Left hindlimb (tissue), 1 donor: Measurements from ENCODE around the gene SMIM5.
A peak's percentile ranks its signal among the peaks of the same experiment; 100 is the strongest.

Source experiments
- DNase-seq: peaks from one replicate; pipeline ENCODE4 v3.0.0-alpha.2; 2018

SMIM5 gene

DNA sequence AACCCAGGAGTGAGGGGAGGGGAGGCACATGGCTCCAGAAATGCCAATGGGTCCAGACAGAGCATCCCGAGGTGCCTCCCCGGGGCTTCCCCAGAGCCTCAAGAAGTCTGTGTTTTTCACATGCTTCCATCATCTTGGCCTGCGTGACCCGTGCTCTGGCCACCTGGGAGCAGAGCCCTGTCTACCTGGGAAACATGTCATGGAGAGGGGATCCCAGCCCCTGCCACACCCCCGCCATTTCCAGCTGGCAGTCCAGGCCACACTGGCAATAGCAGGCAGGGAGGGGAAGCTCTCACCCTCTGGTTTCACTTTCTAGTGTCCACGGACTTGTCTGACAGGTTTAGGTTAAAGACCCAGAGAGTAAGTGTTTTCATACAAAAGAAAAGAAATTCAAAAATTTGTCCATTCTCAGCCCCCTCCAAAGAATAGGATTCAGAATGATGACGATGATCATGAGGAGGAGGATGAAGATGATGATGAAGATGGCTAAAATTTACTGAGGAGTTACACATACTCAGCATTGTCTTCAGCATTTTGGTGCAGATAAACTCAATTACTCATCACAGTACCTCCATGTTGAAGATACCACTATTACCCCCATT, 9.0 kb downstream of the SMIM5 start:
- no peak for DNase-seq

DNA sequence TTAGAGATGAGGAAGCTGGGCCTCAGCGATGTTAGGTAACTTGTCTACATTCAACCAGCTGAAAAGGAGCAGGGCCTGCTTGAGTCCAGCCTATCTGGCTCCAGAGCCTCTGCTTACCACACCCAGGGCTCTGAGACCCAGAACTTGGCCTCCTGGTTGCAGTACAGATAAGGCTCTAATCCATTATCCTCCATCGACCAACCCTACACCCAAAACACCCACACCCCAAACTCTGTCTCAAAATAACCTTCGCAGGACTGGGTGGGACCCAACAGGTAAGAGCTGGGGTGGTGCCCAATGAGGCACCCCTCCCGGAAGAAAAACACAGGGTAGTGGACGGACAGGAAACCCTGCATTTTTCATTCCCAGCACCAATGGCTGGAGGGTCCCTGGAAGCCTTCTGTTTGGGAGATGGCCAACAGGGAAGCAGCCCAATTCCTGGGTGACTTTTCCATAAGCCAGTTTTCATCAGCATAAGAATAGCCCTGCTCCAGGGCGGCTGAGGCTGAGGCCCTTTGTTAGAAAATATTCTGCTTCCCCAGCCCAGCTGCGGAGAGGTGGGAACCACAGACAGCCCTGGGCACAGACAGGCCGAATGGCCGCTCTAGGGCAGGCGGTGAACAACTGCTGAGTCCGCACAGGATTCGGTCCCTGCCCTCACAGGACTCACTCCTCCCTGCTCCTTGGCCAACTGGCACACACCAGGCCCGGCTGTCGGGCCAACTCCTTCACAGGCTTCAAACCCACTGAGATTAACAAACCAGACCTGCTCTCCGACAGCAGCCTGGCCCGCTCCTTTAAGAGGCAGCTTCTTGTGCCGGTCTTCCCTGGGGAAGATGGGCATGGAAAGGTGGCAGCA, 9.8 kb downstream of the SMIM5 start:
- no peak for DNase-seq

DNA sequence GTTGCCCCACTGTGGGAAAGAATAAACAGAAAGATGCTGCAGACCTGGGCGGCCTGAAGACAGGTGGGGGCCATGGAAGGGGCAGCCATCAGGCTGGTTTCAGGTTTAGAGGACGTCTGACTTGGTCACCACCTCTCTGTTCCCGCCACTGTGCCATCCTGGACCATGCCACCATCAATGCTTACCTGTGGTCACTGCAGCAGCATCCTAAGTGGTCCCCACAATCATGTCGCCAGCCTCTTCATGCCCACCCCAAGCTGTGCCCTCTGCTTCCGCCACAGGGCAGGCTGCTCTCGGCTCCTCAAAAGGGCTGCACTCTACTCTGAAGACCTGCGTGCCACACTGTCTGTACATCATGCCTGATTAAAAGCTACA, 10.4 kb downstream of the SMIM5 start:
- no peak for DNase-seq

DNA sequence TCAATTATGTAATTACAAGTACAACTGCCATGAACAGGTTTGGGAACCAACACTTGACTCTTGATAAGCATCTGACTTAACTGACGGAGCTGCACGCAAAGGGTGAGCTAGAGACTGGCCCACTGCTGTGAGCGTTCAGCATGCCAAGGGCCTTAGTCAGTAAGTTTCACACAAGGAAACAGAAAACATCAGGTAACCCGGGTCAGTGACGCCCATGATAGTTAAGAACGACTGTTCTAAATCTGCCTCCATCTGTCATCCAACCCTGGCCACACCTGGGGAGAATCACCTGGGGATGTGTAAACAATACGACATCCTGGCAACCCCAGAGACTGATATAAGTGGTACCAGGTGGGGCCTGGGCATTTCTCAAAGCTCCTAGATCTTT, 12.3 kb downstream of the SMIM5 start:
- no peak for DNase-seq

DNA sequence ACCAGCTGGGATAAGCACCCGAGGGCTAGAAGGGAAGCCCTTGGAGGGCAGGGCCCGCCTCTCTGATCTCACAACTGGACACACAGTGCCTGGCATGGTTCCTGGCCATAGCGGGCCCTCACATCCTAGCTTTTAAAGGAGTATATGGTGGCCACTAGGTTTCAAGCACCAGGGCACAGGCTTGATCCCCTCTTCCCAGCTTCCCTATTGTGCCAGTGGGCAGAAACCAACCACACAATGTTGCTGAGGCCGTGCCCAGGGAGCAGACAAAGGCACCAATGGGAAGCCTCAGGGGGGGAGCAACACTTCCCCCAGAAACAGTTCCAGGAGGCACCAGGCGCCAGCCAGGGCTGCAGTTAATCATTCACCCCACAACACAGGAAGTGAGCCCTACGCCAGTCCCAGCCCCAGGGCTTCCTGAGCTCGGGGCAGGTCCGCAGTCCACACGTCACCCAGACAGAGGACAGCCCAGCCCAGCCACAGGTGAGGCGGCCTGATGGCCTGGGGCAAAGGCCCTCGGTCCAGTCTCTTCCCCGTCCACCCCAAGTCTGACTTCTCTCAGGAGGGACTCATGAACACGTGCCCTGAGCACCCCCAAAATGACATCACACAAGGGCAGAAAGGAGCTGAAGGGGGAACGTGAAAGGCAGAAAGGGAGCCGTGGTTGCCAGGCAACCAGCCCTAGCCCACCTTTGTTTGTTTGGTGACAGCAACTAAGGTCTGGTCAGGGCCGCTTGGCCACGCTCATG, 12.8 kb downstream of the SMIM5 start:
- DNase-seq: no peak

DNA sequence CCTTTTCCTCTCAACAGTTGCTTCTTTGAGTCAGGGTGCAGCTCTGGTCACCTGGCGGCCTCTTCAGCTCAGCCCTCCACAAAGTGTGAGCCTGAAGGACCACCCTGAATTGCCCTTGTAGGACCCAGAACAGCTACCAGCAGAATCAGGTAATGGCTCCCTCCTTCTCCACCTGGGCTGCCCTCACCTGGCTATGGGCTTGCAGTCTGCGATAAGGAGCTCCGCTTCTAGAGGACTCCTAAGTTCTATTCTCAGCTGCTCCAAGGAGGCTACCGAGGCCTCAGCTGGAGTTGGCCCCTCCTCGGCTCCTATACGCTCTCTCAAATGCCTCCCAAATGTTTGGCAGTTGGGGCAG, 13.4 kb downstream of the SMIM5 start:
- no peak for DNase-seq

DNA sequence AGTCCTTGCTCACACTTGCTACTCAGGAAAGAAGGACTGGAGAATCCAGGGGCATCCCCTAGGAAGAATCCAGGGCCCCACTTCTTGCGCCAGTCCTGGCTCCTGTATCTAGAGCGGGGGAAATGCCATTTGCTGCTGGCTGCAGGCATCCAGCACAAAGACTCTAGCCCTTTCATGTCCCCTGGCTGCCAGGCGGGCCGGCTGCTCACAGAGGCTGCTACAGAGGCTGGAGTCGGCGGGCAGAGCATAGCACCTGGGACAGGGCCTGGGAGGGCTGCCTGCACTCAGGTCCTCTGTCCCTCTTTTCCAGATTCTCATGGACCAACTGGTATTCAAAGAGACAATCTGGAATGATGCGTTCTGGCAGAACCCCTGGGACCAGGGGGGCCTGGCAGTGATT, 13.8 kb downstream of the SMIM5 start:
- no peak for DNase-seq

DNA sequence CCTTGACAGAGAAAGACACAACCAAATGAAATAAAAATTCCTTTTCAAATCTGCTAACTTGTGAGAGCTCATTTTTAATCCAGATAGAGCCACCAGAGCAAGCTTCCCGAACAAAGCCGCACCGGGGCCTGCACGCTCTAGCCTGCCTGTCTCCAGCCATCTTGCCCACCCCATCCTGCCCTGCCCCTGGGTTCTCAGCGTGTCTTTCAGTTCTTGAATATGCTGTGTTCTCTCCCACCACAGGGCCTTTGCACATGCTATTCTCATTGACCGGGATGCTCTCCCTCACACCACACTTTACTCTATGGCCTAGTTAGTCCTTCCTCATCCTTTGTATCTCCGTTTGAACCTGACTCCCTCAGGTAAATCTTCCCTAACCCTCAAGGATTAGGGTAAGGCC, 14.7 kb downstream of the SMIM5 start:
- DNase-seq: no peak

DNA sequence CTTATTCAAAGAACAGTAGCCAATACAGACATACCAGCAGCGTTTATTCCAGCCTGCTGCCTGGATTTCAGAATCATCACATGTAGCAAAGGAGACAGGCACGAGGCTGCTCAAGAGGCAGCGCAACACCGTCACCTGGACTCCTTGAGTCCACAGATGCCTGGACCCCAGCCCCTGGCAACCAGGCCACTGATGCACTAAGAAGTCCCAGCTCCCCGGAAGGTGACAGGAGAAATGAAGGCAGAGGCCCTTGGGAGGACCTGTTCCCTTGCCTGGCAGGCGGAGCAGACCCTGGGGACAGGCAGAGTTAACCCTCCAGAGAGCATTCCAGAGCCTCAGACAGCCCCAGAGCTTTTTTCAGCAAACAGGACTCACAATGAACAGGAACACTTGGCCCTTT, 16.5 kb downstream of the SMIM5 start:
- no peak for DNase-seq

DNA sequence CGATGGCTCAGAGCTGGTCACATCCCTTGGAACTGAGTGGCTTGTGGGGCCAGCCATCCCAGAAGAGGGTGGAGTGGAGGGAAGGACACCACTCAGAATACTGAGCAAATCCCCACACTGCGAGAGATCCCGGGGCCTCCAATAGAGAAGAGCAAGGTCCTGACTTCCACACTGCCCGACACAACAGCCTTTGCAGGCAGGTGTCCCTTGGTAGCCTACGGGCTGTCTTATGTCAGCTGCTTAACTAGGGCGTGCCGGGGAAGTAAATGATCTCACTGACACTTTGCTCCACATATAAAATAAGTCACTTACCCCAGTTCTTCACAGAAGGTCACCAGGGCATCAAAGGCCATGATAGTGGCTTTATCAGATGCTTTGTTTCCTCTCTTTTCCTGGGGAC, 17.6 kb downstream of the SMIM5 start:
- no peak for DNase-seq

DNA sequence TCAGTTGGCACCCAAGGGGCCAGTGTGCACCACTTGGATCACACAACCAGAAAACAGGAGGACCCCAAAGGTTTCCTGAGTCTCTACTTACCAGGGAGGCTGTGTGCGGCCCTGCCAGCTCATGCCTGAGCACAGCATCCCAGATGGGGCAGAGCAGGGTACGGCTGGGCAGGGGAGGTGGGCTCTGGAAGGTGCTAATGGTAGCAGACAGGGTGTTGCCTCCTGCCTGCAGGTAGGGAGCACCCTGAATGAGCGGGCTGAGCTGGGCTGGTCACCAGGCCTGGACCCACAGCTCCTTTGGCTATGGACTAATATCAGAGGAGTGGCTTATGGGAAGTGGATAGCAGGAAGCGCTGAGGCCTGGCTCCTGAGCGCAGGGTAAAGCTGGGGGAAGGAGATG, 19.1 kb downstream of the SMIM5 start:
- DNase-seq: no peak

DNA sequence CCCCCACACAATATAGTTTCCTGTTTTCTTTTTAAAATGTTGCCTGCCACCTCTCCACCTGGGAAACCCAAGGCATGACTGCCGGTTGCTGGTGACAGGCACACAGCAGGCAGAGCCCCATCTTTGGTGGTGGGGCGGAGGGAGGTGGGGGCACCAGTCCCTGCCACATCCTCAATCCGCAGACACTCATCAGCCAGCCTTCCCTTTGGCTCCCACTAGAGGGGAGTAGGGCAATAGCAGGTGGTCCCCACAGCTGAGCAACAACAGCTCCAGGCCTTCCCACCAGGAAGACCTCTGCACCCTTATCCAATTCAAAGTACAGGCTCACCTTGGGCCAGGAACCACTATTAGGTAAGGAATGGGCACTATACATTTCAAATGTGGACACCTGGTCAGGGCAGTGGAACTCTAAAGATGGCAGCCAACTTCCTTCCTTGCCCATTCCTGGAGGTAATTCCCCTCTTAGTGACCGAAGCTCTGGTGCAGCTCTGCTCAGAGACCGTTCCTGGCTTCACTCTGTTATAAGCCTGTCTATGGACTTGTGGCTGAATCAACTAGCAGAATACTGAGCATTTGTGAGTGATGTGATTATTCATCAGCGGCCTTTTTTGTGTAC, 19.8 kb downstream of the SMIM5 start:
- no peak for DNase-seq

DNA sequence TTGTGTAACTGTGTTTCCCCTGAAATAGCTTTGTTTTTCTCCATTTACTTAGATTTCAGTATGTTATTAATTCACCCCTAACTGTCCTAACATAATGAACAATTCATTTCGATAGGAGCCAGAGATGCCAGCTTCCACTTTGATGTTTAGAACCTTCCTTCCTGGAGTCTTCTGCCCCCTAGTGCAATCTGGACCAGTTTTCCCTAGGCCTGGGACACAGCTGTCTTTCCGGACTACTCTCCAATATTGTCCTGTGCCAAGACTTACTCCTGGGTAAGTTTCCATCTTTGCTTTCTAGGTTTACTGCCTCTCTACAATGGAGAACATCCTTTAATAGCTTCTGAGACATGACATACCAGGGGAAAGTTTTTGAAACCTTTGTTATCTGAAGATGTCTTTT, 20.9 kb downstream of the SMIM5 start:
- DNase-seq: no peak

DNA sequence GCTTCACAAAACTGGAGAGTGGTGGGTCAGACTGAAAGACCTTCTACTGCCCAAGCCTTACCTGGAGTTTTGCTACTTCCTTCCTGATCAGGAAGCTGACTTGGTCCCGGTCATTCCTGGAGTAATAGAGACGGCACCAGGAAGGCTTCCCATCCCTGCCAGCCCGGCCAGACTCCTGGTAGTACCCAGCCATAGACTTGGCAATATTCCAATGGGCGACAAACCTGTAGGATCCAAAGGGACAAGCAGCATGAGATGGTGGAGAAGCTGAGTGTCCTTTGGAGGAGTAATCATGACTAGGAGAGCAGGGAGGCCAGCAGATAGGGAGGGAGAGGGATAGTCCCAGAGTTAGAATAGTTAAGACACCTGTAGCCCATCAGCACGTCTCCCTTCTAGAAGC, 25.0 kb downstream of the SMIM5 start:
- DNase-seq: no peak

DNA sequence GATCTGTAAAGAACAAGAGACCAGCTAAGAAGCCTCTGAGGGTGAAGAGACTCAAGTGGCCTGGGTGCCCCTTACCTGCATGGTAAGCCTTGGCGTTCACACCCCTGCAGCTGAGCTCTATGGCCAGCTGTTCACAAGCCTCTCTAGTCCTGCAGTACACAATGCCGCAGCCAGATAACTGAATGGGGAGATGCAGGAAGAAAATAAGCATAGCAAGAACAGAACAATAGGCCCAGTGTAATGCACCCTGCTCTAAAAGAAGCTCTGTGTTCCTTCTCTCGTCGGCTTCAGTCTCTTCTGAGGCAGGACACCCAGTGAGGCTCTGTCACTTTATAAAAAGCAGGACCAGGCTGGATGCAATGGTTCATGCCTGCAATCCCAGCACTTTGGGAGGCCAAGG, 28.3 kb downstream of the SMIM5 start:
- DNase-seq: no peak

DNA sequence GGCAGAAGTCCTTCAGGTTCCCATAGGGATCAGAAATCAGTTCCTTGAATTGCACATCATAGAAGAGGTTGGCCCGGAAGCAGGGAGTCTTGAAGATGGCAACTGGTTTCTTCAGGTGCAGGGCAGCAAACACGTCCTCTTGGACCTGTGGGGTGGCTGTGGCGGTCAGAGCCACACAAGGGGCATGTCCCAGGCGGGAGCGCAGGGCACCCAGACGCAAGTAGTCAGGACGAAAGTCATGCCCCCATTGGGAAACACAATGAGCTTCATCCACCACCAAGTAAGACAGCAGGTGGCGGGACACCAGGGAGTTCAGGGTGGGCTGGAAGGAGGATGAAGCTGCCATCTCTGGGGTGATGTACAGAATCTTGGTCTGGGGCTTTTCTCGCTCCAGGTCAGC, 29.3 kb downstream of the SMIM5 start:
- no peak for DNase-seq

DNA sequence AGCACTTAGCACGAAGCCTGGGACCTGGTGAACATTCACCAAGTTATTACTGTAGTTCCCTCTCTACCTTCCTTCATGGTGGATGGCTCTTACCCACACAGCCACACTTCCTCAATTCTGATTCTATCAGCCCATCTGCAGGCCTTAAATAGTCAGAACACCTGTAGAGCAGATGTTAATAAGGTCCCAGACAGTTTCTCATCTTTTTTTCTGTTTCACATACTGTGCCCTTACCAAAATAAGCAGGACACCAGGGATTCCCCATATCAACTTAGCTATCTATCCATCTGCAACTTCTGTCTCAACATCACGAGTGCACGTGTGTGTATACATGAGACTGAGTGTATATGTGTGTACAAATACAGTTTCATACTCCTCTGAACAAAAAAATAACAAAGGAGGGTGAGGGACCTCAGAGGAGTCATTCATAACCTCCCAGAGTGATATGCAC, 30.9 kb downstream of the SMIM5 start:
- no peak for DNase-seq

DNA sequence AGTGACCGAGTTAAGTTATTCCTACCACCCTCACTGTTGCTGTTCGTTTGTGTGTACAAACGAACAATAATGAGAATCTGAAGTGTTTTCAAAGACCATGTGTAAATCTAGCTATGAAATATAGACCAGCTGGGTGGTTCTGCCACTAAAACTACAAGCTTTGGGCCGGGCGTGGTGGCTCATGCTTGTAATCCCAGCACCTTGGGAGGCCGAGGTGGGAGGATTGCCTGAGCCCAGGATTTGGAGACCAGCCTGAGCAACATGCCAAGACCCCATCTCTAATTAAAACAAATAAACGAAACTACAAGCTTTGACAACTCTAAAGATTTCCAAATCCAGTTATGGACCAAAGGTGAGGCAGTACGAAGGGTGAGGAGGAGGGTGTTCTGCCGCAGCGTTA, 32.7 kb downstream of the SMIM5 start:
- DNase-seq: no peak

DNA sequence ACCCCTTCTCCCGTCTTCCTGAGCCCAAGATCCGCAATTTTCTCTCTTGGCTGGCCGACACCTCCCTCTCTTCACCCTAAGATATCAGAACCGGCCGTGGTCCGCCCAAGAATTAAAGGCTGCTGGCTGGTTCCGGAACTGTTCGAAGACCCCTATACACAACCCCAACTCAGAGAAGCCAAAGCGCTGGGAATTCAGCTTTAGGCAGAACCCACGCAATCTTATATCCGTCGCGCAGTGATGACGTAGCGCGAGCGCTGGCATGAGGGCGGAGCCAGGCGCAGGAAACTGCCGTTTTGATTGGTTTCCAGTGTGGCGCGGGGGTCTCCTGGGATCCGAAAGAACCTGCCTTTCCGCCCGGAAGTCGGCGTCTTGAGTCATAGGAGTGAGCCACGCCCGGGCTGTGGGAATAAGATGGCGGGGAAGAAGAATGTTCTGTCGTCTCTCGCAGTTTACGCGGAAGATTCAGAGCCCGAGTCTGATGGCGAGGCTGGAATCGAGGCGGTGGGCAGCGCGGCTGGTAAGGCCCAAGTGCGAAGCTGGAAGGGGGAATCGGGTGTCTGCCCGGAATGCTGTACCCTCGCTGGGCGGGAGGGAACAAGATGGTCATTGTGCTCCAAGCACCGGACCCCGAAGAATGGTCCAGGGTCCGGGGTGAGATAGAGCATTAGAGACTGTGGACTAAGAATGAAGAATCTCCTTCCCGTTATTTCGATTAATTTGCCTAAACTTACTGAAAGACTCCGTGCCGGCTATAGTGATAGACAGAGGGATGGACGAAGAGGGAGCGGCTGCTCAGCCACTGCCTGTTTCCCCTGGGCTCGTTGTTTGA, 33.9 kb downstream of the SMIM5 start, which contains the start of the genes RECQL5 and SAP30BP:
Gene RECQL5 (minus strand): TSS at position 196 of the 832 bp plus-strand sequence. CDS start 597 bp downstream, outside the sequence.
Gene SAP30BP (plus strand): TSS at position 380 of the 832 bp plus-strand sequence. CDS start 35 bp downstream, at position 415.
- DNase-seq: peak; percentile 98

DNA sequence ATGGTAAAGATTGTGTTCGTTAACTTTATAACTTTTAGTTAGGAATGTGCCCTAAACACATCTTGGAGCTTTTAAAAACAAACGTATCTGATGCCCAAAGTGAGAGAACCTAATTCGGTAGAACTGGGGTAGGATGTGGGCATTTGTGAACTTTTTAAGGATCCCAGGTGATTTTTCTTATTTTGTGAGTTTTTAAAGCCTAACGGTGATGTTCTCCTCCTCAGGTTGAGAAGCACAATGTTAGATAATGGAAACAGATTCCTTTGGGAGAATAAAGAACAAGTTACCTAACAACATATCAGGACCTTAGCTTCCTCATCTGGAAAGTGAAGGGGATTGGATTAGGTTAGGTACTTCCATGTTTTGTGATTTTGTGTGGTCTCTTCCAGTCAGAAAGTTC, 34.6 kb downstream of the SMIM5 start:
- DNase-seq: no peak

DNA sequence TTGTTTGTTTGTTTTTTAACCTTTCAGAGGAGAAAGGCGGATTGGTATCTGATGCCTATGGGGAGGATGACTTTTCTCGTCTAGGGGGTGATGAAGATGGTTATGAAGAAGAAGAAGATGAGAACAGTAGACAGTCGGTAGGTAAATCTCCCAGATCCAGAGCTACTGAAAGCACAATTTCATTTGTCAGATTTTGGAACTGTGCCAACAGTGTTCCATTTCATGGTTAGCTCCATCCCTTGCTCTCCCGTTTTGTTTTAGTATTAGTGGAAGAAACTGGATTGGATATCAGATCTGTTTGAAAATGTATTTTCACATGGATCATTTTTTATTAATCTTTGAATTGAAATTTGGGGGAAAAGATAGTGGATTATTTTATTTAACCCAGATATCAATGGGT, 35.3 kb downstream of the SMIM5 start:
- no peak for DNase-seq

DNA sequence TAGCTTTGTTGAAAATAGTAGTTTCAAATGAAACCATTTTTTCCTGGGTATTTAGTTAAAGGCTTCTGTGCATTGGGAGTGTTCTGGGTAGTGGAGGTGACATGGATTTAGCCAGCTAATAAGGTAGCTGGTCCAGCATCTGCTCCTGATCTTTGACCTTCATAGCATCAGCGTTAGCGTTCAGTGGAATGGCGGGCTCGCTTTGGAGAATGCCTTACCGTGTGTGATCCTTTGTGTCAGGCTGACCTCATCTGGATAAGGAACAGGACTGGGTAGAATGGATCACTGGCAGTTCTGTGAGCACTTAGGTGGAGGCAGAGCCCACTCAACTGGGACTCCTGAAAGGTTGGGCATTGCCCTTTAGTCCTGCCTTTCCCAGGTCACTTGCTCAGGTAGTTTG, 37.6 kb downstream of the SMIM5 start:
- DNase-seq: no peak
